ES-I3 (cell line): ENCODE results near the gene TET1.
"Not testable (repeated sequence)": the region's sequence is repeated elsewhere in the genome, so short reads cannot be mapped to it uniquely, and the experiment has no call there.

Experiments
- H3K36me3 ChIP-seq: 2 replicates; pipeline ENCODE4 v1.6.1; 2013; ENCODE audit warnings: mild to moderate bottlenecking, low read length, control low read depth, moderate library complexity; ENCODE audit not compliant: insufficient read depth
- H3K4me1 ChIP-seq: 2 replicates; pipeline ENCODE4 v1.6.1; 2013; ENCODE audit warnings: mild to moderate bottlenecking, control low read depth, low read length; ENCODE audit not compliant: insufficient read depth
- H3K9ac ChIP-seq: 2 replicates; pipeline ENCODE4 v1.6.1; 2013; ENCODE audit warnings: low read depth, mild to moderate bottlenecking, low read length, moderate library complexity
- H3K9me3 ChIP-seq: 2 replicates; pipeline ENCODE4 v1.6.1; 2013; ENCODE audit warnings: mild to moderate bottlenecking, low read length, moderate library complexity; ENCODE audit not compliant: control insufficient read depth, insufficient read depth

TET1 gene

GRCh38 chr10:68586606-68587305 lies 26.6 kb downstream of the TET1 start:
- H3K36me3 ChIP-seq = 0 out of 2 replicates have a peak, but pooled peaks cover 6% of the 10 kb centered on the region
- H3K4me1 ChIP-seq = no peaks in the 10 kb centered on the region
- no peak overlapping the region for H3K9ac ChIP-seq
- no peaks in the 10 kb centered on the region for H3K9me3 ChIP-seq

GRCh38 chr10:68594405-68594804 lies 34.3 kb downstream of the TET1 start:
- Histone ChIP-seq H3K36me3 (no peaks in the 10 kb centered on the region), H3K9me3 (no peaks in the 10 kb centered on the region), H3K9ac (no peak overlapping the region), H3K4me1 (peaks cover 12% of the 10 kb centered on the region)

GRCh38 chr10:68595513-68595912 lies 35.4 kb downstream of the TET1 start:
- Histone ChIP-seq H3K4me1 (peaks cover 19% of the 10 kb centered on the region), H3K36me3 (no peaks in the 10 kb centered on the region), H3K9ac (no peak overlapping the region), H3K9me3 (no peaks in the 10 kb centered on the region)

DNA sequence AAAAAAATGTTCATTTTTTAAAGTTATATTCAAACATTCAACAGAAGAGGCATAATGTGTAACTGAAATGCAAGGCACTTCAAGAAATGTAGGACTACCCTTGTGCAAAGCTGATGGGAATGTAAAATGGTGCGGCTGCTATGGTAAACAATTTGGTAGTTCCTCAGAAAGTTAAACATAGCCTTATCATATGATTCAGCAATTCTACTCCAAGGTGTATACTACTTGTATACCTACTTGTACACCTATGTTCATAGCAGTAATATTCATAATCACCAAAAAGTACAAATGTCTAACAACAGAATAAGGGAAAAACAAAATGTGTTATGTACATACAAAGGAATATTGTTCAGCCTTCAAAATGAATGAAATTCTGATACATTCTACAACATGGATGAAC lies 37.3 kb downstream of the TET1 start:
- Histone ChIP-seq H3K9ac (no peak overlapping the region), H3K4me1 (peaks cover 19% of the 10 kb centered on the region), H3K9me3 (no peaks in the 10 kb centered on the region), H3K36me3 (peaks cover 1% of the 10 kb centered on the region; the same call in 1 of the 2 replicates)

DNA sequence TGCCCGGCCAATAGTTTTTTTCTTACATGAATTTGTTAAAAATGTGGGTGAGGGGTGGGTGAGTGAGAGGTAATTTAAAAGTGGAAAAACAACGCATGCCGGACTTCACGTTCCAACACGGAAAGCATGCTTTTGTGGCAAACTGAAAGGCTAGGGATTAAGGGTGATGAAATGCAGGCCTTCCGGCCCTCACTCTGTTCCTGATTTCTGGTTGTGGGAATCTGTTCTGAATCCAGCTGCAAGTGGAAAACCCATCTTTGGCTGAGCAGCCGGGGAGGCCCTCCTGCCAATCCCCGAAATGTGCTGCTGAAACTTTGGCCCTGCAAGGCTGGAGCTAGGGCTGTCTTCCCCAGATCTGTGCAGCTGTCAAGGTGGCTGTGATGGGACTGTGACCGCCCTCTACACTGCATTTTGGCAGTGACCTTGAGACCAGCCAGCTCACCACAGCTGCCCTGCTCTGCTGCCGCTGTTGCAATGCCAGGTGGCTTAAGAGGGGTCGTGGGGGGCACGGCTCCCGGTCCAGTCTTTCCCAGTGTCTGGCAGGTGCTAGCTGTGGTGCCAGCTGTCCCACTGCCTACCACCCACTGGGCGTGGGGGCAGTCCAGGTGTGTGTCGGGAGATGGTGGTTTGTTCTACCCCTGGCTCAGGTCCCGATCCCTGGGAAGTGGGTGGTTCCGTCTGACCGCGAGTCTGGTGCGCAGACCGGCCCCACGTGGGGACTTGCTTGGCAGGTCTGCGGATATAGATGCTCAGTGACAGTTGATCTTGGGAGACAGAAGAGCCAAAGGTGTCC lies 39.0 kb downstream of the TET1 start:
- Histone ChIP-seq H3K9ac (peak overlapping the region; percentile 54; the same call in 1 of the 2 replicates), H3K36me3 (peaks cover 4% of the 10 kb centered on the region), H3K4me1 (peaks cover 19% of the 10 kb centered on the region), H3K9me3 (no peaks in the 10 kb centered on the region)

DNA sequence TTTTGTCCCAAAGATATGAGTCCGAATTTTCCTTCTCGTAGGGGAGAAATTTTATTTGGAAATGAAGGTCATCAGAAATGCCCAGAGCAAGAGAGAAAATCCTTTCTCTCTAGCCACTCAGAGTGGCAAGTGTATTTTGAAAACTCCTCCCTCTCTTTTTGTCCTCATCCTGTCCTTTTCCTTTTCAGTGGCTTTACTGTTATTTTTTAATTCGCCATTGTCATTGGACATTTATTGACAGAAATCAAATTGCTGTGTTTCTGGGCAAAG lies 39.6 kb downstream of the TET1 start:
- no peaks in the 10 kb centered on the region for H3K9me3 ChIP-seq
- peaks cover 4% of the 10 kb centered on the region for H3K36me3 ChIP-seq
- H3K9ac ChIP-seq = peak overlapping the region; percentile 54
- peaks cover 19% of the 10 kb centered on the region for H3K4me1 ChIP-seq

DNA sequence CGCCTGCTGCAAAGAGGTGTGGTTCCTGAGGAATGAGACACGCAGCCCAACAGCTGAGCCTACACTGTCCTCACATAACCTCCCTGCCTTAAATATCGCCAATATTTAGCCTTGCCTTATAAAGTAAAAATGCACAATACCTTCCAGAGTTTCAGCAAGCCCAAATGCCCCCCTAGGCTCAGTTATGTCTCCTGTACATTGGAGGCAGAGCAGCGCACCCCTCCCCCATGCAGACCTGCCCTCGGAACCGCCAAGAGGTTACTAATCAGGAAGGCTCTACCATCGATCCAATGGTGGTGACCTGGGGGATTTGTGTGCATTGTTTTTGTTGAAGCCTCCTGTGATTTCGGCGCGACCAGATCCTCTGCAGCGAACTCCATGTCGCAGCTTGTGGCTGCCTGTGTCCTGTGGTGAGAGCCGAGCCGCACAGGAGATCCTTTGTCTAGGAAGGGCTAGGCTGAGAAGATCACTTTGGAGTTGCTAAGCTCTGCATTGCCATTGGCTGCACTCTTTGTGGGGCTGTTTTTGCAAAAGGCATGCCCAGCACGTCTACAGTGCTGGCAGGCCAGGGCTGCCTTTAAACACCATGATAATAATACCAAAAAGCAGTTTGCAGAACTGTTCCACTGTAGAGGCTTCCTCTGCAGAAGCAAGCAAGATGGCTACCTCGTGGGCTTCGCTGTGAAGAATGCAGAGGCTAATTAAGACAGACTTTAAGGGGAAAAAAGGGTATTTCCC lies 40.1 kb downstream of the TET1 start:
- peak overlapping the region; percentile 54 for H3K9ac ChIP-seq
- H3K4me1 ChIP-seq = peaks cover 18% of the 10 kb centered on the region
- H3K9me3 ChIP-seq = no peaks in the 10 kb centered on the region
- H3K36me3 ChIP-seq = peaks cover 4% of the 10 kb centered on the region

DNA sequence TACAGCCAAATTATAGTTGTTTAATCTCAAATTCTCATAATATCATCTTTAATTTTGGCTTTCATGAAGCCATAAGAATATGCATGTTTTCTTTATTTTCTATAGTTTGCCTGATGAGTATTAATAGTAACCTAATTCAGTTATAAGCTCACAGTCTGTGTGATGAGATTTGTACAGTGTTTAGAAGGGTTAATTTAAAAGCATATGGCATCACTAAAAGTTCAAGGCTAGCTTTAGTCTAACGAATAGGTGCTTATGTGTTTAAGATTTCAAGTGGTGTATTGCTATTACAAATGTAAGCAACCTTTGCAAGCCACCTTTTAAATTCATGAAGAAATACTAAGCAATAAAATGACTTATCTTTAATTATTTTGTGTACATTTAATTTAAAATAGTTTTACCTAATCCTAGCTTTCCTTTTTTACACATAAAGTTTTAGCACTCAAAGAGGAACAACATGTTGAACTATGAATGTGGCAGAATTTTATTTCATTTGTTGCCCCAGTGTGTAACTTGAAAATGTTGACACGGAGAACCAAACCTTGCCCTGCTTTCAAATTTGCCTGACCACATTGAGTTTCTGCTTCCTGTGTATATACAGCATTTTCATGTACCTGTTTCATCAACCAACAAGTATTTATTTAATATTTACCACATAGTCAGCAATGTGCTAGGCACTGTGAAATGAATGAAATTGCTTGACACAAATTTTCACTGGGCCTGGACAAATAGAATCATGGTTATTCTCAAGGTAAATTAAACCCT lies 41.5 kb downstream of the TET1 start:
- Histone ChIP-seq H3K36me3 (peaks cover 5% of the 10 kb centered on the region), H3K4me1 (peaks cover 16% of the 10 kb centered on the region; the same call in 1 of the 2 replicates), H3K9me3 (no peaks in the 10 kb centered on the region), H3K9ac (no peak overlapping the region)

GRCh38 chr10:68602434-68602833 lies 42.3 kb downstream of the TET1 start:
- H3K9me3 ChIP-seq = no peaks in the 10 kb centered on the region
- peaks cover 9% of the 10 kb centered on the region for H3K36me3 ChIP-seq
- peaks cover 16% of the 10 kb centered on the region; the same call in 1 of the 2 replicates for H3K4me1 ChIP-seq
- no peak overlapping the region for H3K9ac ChIP-seq

DNA sequence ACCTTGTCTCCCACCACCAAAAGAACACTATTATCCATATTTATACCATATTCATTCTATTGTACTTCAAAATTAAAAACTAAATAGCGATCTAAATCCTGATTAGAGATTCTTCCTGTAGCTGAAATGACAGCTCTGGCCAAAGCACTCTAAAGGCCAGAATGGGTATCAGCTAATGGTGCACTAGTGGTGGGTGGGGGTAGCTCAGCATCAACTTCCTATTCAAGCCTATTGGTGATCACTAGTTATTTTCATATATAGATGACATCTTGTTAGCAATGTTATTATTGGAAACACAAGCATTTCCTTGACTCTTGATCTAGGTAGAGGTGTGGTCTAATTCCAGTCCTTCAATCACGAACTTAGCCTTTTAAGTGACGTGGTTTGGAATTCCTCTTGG lies 43.6 kb downstream of the TET1 start:
- H3K9ac ChIP-seq = no peak overlapping the region
- H3K9me3 ChIP-seq = no peaks in the 10 kb centered on the region
- peaks cover 9% of the 10 kb centered on the region for H3K36me3 ChIP-seq
- peaks cover 14% of the 10 kb centered on the region; the same call in 1 of the 2 replicates for H3K4me1 ChIP-seq

DNA sequence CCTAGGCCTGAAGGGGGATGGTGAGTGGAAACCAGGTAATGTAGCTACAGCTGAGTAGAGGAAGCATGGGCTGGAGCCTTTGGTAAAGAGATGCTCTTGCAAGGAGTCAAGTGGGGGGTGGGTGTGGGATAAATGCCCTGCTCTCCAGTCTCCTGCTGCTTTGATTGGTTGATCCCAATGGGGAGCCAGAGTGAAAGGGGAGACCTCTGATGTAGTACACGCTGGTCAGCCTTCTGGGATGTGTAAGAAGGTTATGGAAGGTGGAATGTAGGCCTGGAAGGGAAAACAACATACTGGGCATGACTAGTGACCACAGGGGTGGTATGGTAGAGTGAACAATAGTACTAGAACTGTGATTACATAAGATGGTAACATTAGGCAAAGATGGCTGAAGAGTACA lies 44.3 kb downstream of the TET1 start:
- H3K36me3 ChIP-seq = peaks cover 9% of the 10 kb centered on the region
- H3K9ac ChIP-seq = no peak overlapping the region
- H3K4me1 ChIP-seq = peaks cover 7% of the 10 kb centered on the region; the same call in 1 of the 2 replicates
- H3K9me3 ChIP-seq = no peaks in the 10 kb centered on the region

GRCh38 chr10:68606918-68607317 lies 46.8 kb downstream of the TET1 start:
- Histone ChIP-seq H3K9me3 (no peaks in the 10 kb centered on the region), H3K9ac (no peak overlapping the region), H3K36me3 (peaks cover 9% of the 10 kb centered on the region), H3K4me1 (no peaks in the 10 kb centered on the region)

- not testable (repeated sequence) for H3K36me3 ChIP-seq, H3K4me1 ChIP-seq, H3K9me3 ChIP-seq, H3K9ac ChIP-seq
Observed at GRCh38 chr10:68610023-68610422, 49.9 kb downstream of the TET1 start.

DNA sequence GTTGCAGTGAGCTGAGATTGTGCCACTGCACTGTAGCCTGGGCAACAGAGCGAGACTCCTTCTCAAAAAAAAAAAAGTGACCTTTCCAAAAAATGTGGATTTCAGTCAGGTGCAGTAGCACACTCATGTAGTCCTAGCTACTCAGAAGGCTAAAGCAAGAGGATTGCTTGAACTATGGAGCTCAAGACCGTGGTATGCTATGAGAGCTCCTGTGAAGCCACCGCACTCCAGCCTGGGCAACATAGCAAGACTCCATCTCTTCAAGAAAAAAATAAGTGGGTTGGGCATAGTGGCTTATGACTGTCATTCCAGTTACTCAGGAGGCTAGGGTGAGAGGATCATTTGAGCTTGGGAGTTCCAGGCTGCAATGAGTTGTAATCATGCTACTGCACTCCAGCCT lies 51.1 kb downstream of the TET1 start:
- Histone ChIP-seq H3K9ac (no peak overlapping the region), H3K9me3 (no peaks in the 10 kb centered on the region), H3K4me1 (no peaks in the 10 kb centered on the region), H3K36me3 (peaks cover 5% of the 10 kb centered on the region; the same call in 1 of the 2 replicates)
